Caco-2 (cell line): ENCODE data around the gene CCT8. TPM values are rescaled to one million over a fixed set of nuclear protein-coding genes. Genes with fewer than 3 reads are reported as not detected.

Source experiments
- BruUV-seq: library from RNA; stranded (reverse); fragments of 400-500 nt; replicated peaks from 2 replicates; lab custom pipeline; 2021; lab: Mats Ljungman, UMichigan
- CTCF ChIA-PET: fragments of 300-600 bp; sonication (Branson Sonifier 250); formaldehyde crosslinking; loops from one replicate; lab custom pipeline; 2022; ENCODE audit warnings: antibody characterized with exemption; lab: Charles Lee
- POLR2A ChIA-PET: fragments of 300-600 bp; sonication (Branson Sonifier 250); formaldehyde crosslinking; loops from one replicate; lab custom pipeline; 2022; ENCODE audit warnings: antibody characterized with exemption; lab: Charles Lee
- DNase-seq, 2 experiments: peaks; one replicate each; pipeline versions ENCODE4 v3.0.0 to v3.0.0-alpha.2; 2020 to 2022
- H3K27me3 ChIP-seq: replicated peaks from 2 replicates; pipeline ENCODE4 v1.6.0; 2011; ENCODE audit warnings: low read length; ENCODE audit not compliant: control insufficient read depth, insufficient read depth
- H3K36me3 ChIP-seq: 2 replicates; pipeline ENCODE4 v1.5.1; 2011; ENCODE audit warnings: low read length; ENCODE audit not compliant: control insufficient read depth, insufficient read depth
- H3K4me1 ChIP-seq: fragments of 250-450 bp; sonication (Bioruptor Pico); 2 replicates; pipeline ENCODE4 v1.5.1; 2020; ENCODE audit warnings: mild to moderate bottlenecking
- H3K4me3 ChIP-seq: 2 replicates; pipeline ENCODE4 v1.5.1; 2011; ENCODE audit warnings: low read depth, mild to moderate bottlenecking, control low read depth, low read length
- H3K9me3 ChIP-seq: fragments of 250-450 bp; sonication (Bioruptor Pico); 2 replicates; pipeline ENCODE4 v1.5.1; 2020; ENCODE audit warnings: mild to moderate bottlenecking, moderate library complexity
- H3K27ac Mint-ChIP-seq: one replicate; pipeline ENCODE4 v1.8.0; 2022; ENCODE audit warnings: mixed read lengths; ENCODE audit not compliant: unreplicated experiment
- H3K27me3 Mint-ChIP-seq: one replicate; pipeline ENCODE4 v1.8.0; 2022; ENCODE audit warnings: mixed read lengths; ENCODE audit not compliant: insufficient read depth, unreplicated experiment
- H3K36me3 Mint-ChIP-seq: one replicate; pipeline ENCODE4 v1.8.0; 2022; ENCODE audit warnings: mild to moderate bottlenecking, mixed read lengths; ENCODE audit not compliant: insufficient read depth, unreplicated experiment
- H3K4me1 Mint-ChIP-seq: one replicate; pipeline ENCODE4 v1.8.0; 2022; ENCODE audit warnings: low read depth, mixed read lengths; ENCODE audit not compliant: unreplicated experiment
- H3K4me3 Mint-ChIP-seq: one replicate; pipeline ENCODE4 v1.8.0; 2022; ENCODE audit warnings: mild to moderate bottlenecking, moderate library complexity, mixed read lengths; ENCODE audit not compliant: unreplicated experiment
- H3K9me3 Mint-ChIP-seq: one replicate; pipeline ENCODE4 v1.8.0; 2022; ENCODE audit warnings: mixed read lengths; ENCODE audit not compliant: unreplicated experiment
- CTCF ChIP-seq, 2 experiments: fragments of 200-600 bp in 1 of 2; IDR thresholded peaks; 1 replicate in 1 of 2; 2 replicates in 1 of 2; pipeline versions ENCODE4 v1.5.1 to v1.8.0; 2011 to 2022; ENCODE audit warnings: antibody characterized with exemption in 1 of 2, control low read depth in 1 of 2, inconsistent platforms in 1 of 2, low read depth in 1 of 2, low read length in 1 of 2, mild to moderate bottlenecking in 1 of 2, moderate library complexity in 1 of 2; ENCODE audit not compliant: insufficient read depth in 1 of 2, severe bottlenecking in 1 of 2, unreplicated experiment in 1 of 2
- intact Hi-C: fragments of 100-400 bp; cut with micrococcal nuclease; formaldehyde crosslinking; loops from one replicate; pipeline ENCODE4 v1.10.0; 2022; ENCODE audit not compliant: unreplicated experiment
- total RNA-seq: library from RNA; stranded (reverse); gene quantifications from 2 replicates; pipeline ENCODE4 v1.2.3, GENCODE V29; 2022

The CCT8 gene
- total RNA-seq, 1 experiment from 2014 or later = 269 TPM

- Histone ChIP-seq H3K9me3 (no peaks in the 10 kb centered on the region), H3K4me1 (no peaks in the 10 kb centered on the region), H3K27me3 (no peaks in the 10 kb centered on the region), H3K36me3 (0 out of 2 replicates have a peak, but pooled peaks cover 1% of the 10 kb centered on the region), H3K4me3 (no peak overlapping the region)
- Mint-ChIP-seq H3K4me3 (no peak overlapping the region), H3K4me1 (no peaks in the 10 kb centered on the region), H3K27ac (no peak overlapping the region), H3K27me3 (no peaks in the 10 kb centered on the region), H3K9me3 (no peaks in the 10 kb centered on the region), H3K36me3 (peaks cover 63% of the 10 kb centered on the region)
- CTCF ChIA-PET = no interaction called here
- POLR2A ChIA-PET = interaction anchor here (0.6 kb wide), 1 partner anchor 33 kb away, joined by 3 read pairs; no protein-coding TSS in a partner anchor
- TF ChIP-seq CTCF (IDR thresholded peaks at IDR 0.05; ENCODE audit: insufficient read depth in 1 of 2, low read depth in 1 of 2, low read length in 1 of 2, severe bottlenecking in 1 of 2, unreplicated experiment in 1 of 2) = no peak
- no TSS peak for BruUV-seq
- intact Hi-C loops = no loop called here
- DNase-seq = no peak
Observed at GRCh38 chr21:29056538-29057050, 16.9 kb downstream of the CCT8 start.

GRCh38 chr21:29056005-29056404 is 17.4 kb downstream of the CCT8 start:
- no peaks in the 10 kb centered on the region for H3K4me1 ChIP-seq
- BruUV-seq = no TSS peak
- ChIA-PET POLR2A (no interaction called here), CTCF (no interaction called here)
- 0 out of 2 replicates have a peak, but pooled peaks cover 1% of the 10 kb centered on the region for H3K36me3 ChIP-seq
- no peaks in the 10 kb centered on the region for H3K27me3 Mint-ChIP-seq
- H3K4me3 Mint-ChIP-seq = no peak overlapping the region
- H3K36me3 Mint-ChIP-seq = peaks cover 57% of the 10 kb centered on the region
- H3K9me3 Mint-ChIP-seq = no peaks in the 10 kb centered on the region
- no peak overlapping the region for H3K27ac Mint-ChIP-seq
- no peaks in the 10 kb centered on the region for H3K4me1 Mint-ChIP-seq
- DNase-seq = no peak
- H3K27me3 ChIP-seq = no peaks in the 10 kb centered on the region
- no peak overlapping the region for H3K4me3 ChIP-seq
- H3K9me3 ChIP-seq = no peaks in the 10 kb centered on the region
- intact Hi-C loops = no loop called here
- TF ChIP-seq CTCF (IDR thresholded peaks at IDR 0.05; ENCODE audit: insufficient read depth in 1 of 2, low read depth in 1 of 2, low read length in 1 of 2, severe bottlenecking in 1 of 2, unreplicated experiment in 1 of 2) = no peak

GRCh38 chr21:29055080-29055479 is 18.4 kb downstream of the CCT8 start:
- intact Hi-C loops = no loop called here
- DNase-seq = no peak
- Histone ChIP-seq H3K36me3 (0 out of 2 replicates have a peak, but pooled peaks cover 1% of the 10 kb centered on the region), H3K4me1 (no peaks in the 10 kb centered on the region), H3K4me3 (no peak overlapping the region), H3K27me3 (no peaks in the 10 kb centered on the region), H3K9me3 (no peaks in the 10 kb centered on the region)
- ChIA-PET CTCF (interaction anchor here (0.6 kb wide), 1 partner anchor 422 kb away, joined by 7 read pairs; no protein-coding TSS in a partner anchor), POLR2A (no interaction called here)
- H3K4me1 Mint-ChIP-seq = no peaks in the 10 kb centered on the region
- BruUV-seq = no TSS peak
- no peaks in the 10 kb centered on the region for H3K9me3 Mint-ChIP-seq
- H3K4me3 Mint-ChIP-seq = no peak overlapping the region
- no peak for TF ChIP-seq CTCF (IDR thresholded peaks at IDR 0.05; ENCODE audit: insufficient read depth in 1 of 2, low read depth in 1 of 2, low read length in 1 of 2, severe bottlenecking in 1 of 2, unreplicated experiment in 1 of 2)
- H3K27ac Mint-ChIP-seq = no peak overlapping the region
- peaks cover 47% of the 10 kb centered on the region for H3K36me3 Mint-ChIP-seq
- no peaks in the 10 kb centered on the region for H3K27me3 Mint-ChIP-seq
